B cell (primary cell): ENCODE measurements around the gene TBC1D21. TPM values are rescaled to one million over a fixed set of nuclear protein-coding genes. Genes with fewer than 3 reads are reported as not detected.

ENCODE experiments used
- ATAC-seq: fragments of 200-7000 bp; cut with Tn5 transposase; one replicate; pipeline ENCODE4 v1.10.0; 2021; ENCODE audit warnings: low read depth, mild to moderate bottlenecking, moderate number of reproducible peaks, moderate library complexity
- CTCF ChIA-PET: fragments of 350-600 bp; sonication (Branson Sonifier 250); formaldehyde crosslinking; loops from one replicate; lab custom pipeline; 2021; ENCODE audit warnings: antibody characterized with exemption, inconsistent platforms; lab: Charles Lee
- POLR2A ChIA-PET: fragments of 350-600 bp; sonication (Branson Sonifier 250); formaldehyde crosslinking; loops from one replicate; lab custom pipeline; 2021; ENCODE audit warnings: antibody characterized with exemption; lab: Charles Lee
- DNase-seq: peaks from one replicate; pipeline ENCODE4 v3.0.0; 2013
- H2AFZ ChIP-seq: 2 replicates; pipeline ENCODE4 v1.6.1; 2012; ENCODE audit warnings: mild to moderate bottlenecking, low read depth, low read length; ENCODE audit not compliant: insufficient read depth, poor library complexity, severe bottlenecking
- H3K27ac ChIP-seq, 2 donors: 1 replicate in 1 of 2; 2 replicates in 1 of 2; pipeline ENCODE4 v1.5.1; 2012 to 2013; ENCODE audit warnings: low read length in 2 of 2, mild to moderate bottlenecking in 2 of 2, moderate library complexity in 1 of 2
- H3K27me3 ChIP-seq, 4 experiments: fragments of 200-600 bp in 1 of 4; sonication (generic) in 1 of 4; replicated peaks in 1 of 4; 1 replicate in 2 of 4; 2 replicates in 2 of 4; pipeline versions ENCODE4 v1.6.1 to v1.7.0; 2013 to 2016; ENCODE audit warnings: low read length in 3 of 4, mild to moderate bottlenecking in 2 of 4, mixed read lengths in 1 of 4, moderate library complexity in 1 of 4; ENCODE audit not compliant: insufficient read depth in 4 of 4, control insufficient read depth in 3 of 4; ENCODE audit errors: control extremely low read depth in 1 of 4
- H3K36me3 ChIP-seq, 2 experiments: replicated peaks in 1 of 2; 1 replicate in 1 of 2; 2 replicates in 1 of 2; pipeline versions ENCODE4 v1.6.1 to v1.7.1; 2013; ENCODE audit warnings: low read length in 1 of 2; ENCODE audit not compliant: insufficient read depth in 2 of 2, control insufficient read depth in 1 of 2; ENCODE audit errors: control extremely low read depth in 1 of 2, extremely low read depth in 1 of 2
- H3K4me1 ChIP-seq, 2 donors: fragments of 200-600 bp in 1 of 2; sonication (generic) in 1 of 2; 1 replicate in 1 of 2; 2 replicates in 1 of 2; pipeline versions ENCODE4 v1.5.1 to v1.6.1; 2013 to 2017; ENCODE audit warnings: low read length in 2 of 2; ENCODE audit not compliant: control insufficient read depth in 2 of 2, insufficient read depth in 2 of 2
- H3K4me2 ChIP-seq: replicated peaks from 2 replicates; pipeline ENCODE3; 2012; ENCODE audit warnings: mild to moderate bottlenecking, low read depth, low read length; ENCODE audit not compliant: poor library complexity, severe bottlenecking
- H3K4me3 ChIP-seq, 5 experiments: fragments of 200-600 bp in 1 of 5; sonication (generic) in 1 of 5; 1 replicate in 3 of 5; 2 replicates in 2 of 5; pipeline versions ENCODE4 v1.5.1 to v1.7.0; 2011 to 2016; ENCODE audit warnings: low read length in 4 of 5, mild to moderate bottlenecking in 4 of 5, low read depth in 2 of 5, control low read depth in 1 of 5, moderate library complexity in 1 of 5; ENCODE audit not compliant: insufficient read depth in 1 of 5; ENCODE audit errors: control extremely low read depth in 1 of 5, extremely low read depth in 1 of 5
- H3K79me2 ChIP-seq: fragments of 200-600 bp; sonication (generic); one replicate; pipeline ENCODE4 v1.6.0; 2016; ENCODE audit warnings: low read length; ENCODE audit not compliant: control insufficient read depth, insufficient read depth
- H3K9ac ChIP-seq: fragments of 200-600 bp; sonication (generic); 2 replicates; pipeline ENCODE4 v1.6.1; 2017; ENCODE audit warnings: mild to moderate bottlenecking, low read length, moderate library complexity
- H3K9me3 ChIP-seq, 3 donors: one replicate each; pipeline versions ENCODE4 v1.6.1 to v1.7.1; 2013; ENCODE audit warnings: low read length in 2 of 3; ENCODE audit not compliant: control insufficient read depth in 2 of 3, insufficient read depth in 1 of 3; ENCODE audit errors: control extremely low read depth in 1 of 3
- H4K20me1 ChIP-seq: 2 replicates; pipeline ENCODE4 v1.6.0; 2012; ENCODE audit warnings: mild to moderate bottlenecking, low read length; ENCODE audit not compliant: insufficient read depth, control insufficient read depth, poor library complexity, severe bottlenecking
- H3K27ac Mint-ChIP-seq: one replicate; pipeline ENCODE4 v1.8.0; 2021; ENCODE audit warnings: mixed read lengths
- H3K27me3 Mint-ChIP-seq: one replicate; pipeline ENCODE4 v1.8.0; 2021; ENCODE audit warnings: mixed read lengths
- H3K4me1 Mint-ChIP-seq: one replicate; pipeline ENCODE4 v1.8.0; 2021; ENCODE audit warnings: mixed read lengths
- H3K4me3 Mint-ChIP-seq: one replicate; pipeline ENCODE4 v1.8.0; 2021; ENCODE audit warnings: mixed read lengths
- H3K9me3 Mint-ChIP-seq: one replicate; pipeline ENCODE4 v1.8.0; 2022; ENCODE audit warnings: mixed read lengths; ENCODE audit not compliant: insufficient read depth
- EZH2 ChIP-seq: IDR thresholded peaks from 2 replicates; pipeline ENCODE4 v1.6.1; 2012; ENCODE audit warnings: borderline replicate concordance, low read depth, mild to moderate bottlenecking, moderate library complexity, low read length; ENCODE audit not compliant: insufficient read depth, poor library complexity, severe bottlenecking
- WGBS: methylation state at CpG from one replicate; pipeline ENCODE4 v1.1.5; 2013; ENCODE audit warnings: missing lambda C conversion rate; ENCODE audit not compliant: insufficient coverage; 5-methylcytosine and 5-hydroxymethylcytosine counted together
- intact Hi-C: fragments of 100-400 bp; cut with micrococcal nuclease; formaldehyde crosslinking; loops from one replicate; pipeline ENCODE4 v1.10.0; 2022
- polyA plus RNA-seq: library from polyadenylated mRNA; depleted of rRNA; stranded (reverse); fragments of >200 nt; gene quantifications from 2 replicates; pipeline ENCODE4 v1.2.3, GENCODE V29; 2012
- total RNA-seq, 2 donors: library from RNA; stranded (reverse); fragments of 120-200 nt in 1 of 2; gene quantifications; 1 replicate in 1 of 2; 2 replicates in 1 of 2; pipeline versions ENCODE4 v1.2.3 to v1.2.4, GENCODE V29; 2013 to 2022
- TF ChIP-seq, protein P1 (sequence below): fragments of 200-600 bp; IDR thresholded peaks from one replicate; pipeline ENCODE4 v1.8.0; 2022; ENCODE audit warnings: antibody characterized with exemption, mild to moderate bottlenecking

Gene TBC1D21
- total and polyA plus RNA-seq, 2 donors (not counting 1 experiment from before 2014, with no cell fraction given) = not detected

GRCh38 chr15:73912030-73912596 is 38.7 kb downstream of the TBC1D21 start:
- Mint-ChIP-seq H3K27me3 (peaks cover 35% of the 10 kb centered on the region), H3K27ac (no peak overlapping the region), H3K4me3 (no peak overlapping the region), H3K9me3 (no peaks in the 10 kb centered on the region), H3K4me1 (peaks cover 2% of the 10 kb centered on the region)
- intact Hi-C loops = no loop called here
- Histone ChIP-seq H3K4me1 (no peaks in the 10 kb centered on the region), H3K9me3 (peaks cover 0 to 8% (median 0%) of the 10 kb centered on the region in 3 donors), H3K27ac (no peak overlapping the region), H3K79me2 (no peaks in the 10 kb centered on the region), H3K27me3 (peaks cover 0 to 11% (median 0%) of the 10 kb centered on the region in 4 experiments), H3K4me2 (no peak overlapping the region), H2AFZ (no peak overlapping the region), H3K9ac (no peak overlapping the region), H4K20me1 (no peaks in the 10 kb centered on the region), H3K4me3 (no peak overlapping the region), H3K36me3 (no peaks in the 10 kb centered on the region)
- no peak for DNase-seq
- WGBS = no CpG with 5 or more reads among the region's 7 CpGs
- ChIA-PET POLR2A (no interaction called here), CTCF (interaction anchor here (0.8 to 1.5 kb wide), 3 partner anchors 15 to 69 kb away, joined by 3 to 5 read pairs (median 3); no protein-coding TSS in a partner anchor)
- TF ChIP-seq, protein P1, sequence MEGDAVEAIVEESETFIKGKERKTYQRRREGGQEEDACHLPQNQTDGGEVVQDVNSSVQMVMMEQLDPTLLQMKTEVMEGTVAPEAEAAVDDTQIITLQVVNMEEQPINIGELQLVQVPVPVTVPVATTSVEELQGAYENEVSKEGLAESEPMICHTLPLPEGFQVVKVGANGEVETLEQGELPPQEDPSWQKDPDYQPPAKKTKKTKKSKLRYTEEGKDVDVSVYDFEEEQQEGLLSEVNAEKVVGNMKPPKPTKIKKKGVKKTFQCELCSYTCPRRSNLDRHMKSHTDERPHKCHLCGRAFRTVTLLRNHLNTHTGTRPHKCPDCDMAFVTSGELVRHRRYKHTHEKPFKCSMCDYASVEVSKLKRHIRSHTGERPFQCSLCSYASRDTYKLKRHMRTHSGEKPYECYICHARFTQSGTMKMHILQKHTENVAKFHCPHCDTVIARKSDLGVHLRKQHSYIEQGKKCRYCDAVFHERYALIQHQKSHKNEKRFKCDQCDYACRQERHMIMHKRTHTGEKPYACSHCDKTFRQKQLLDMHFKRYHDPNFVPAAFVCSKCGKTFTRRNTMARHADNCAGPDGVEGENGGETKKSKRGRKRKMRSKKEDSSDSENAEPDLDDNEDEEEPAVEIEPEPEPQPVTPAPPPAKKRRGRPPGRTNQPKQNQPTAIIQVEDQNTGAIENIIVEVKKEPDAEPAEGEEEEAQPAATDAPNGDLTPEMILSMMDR = no peak
- no peak for TF ChIP-seq EZH2
- ATAC-seq = no peak

GRCh38 chr15:73914145-73914544 is 40.8 kb downstream of the TBC1D21 start:
- H3K36me3 ChIP-seq = no peaks in the 10 kb centered on the region
- Mint-ChIP-seq H3K27ac (no peak overlapping the region), H3K4me3 (no peak overlapping the region), H3K4me1 (no peaks in the 10 kb centered on the region), H3K9me3 (no peaks in the 10 kb centered on the region), H3K27me3 (peaks cover 30% of the 10 kb centered on the region)
- peaks cover 0 to 11% (median 0%) of the 10 kb centered on the region in 3 donors for H3K9me3 ChIP-seq
- no peak overlapping the region for H3K4me2 ChIP-seq
- no peaks in the 10 kb centered on the region for H3K79me2 ChIP-seq
- peaks cover 0 to 7% (median 0%) of the 10 kb centered on the region in 4 experiments for H3K27me3 ChIP-seq
- POLR2A ChIA-PET = no interaction called here
- no peak for DNase-seq
- no peaks in the 10 kb centered on the region for H4K20me1 ChIP-seq
- H3K4me1 ChIP-seq = no peaks in the 10 kb centered on the region
- no peak overlapping the region for H3K9ac ChIP-seq
- CTCF ChIA-PET = interaction anchor here (1.7 kb wide), 1 partner anchor 10 kb away, joined by 3 read pairs; no protein-coding TSS in a partner anchor
- H2AFZ ChIP-seq = no peak overlapping the region
- no peak for TF ChIP-seq EZH2
- TF ChIP-seq, protein P1 = no peak
- ATAC-seq = no peak
- no peak overlapping the region for H3K27ac ChIP-seq
- 24% methylated on average over 2 of the region's 3 CpGs for WGBS
- intact Hi-C loops = no loop called here
- H3K4me3 ChIP-seq = no peak overlapping the region
